GM21723 (cell line): ENCODE results near the gene APOL3.
"Not testable (repeated sequence)": the region's sequence is repeated elsewhere in the genome, so short reads cannot be mapped to it uniquely, and the experiment has no call there.

Experiments used
- ATAC-seq: cut with Tn5 transposase; IDR thresholded peaks from one replicate; pipeline ENCODE4 v1.9.1; 2021; ENCODE audit warnings: mild to moderate bottlenecking, moderate library complexity; ENCODE audit not compliant: unreplicated experiment

APOL3 gene

GRCh38 chr22:36104435-36104834 is 56.1 kb downstream of the APOL3 start:
- ATAC-seq = no peak

- ATAC-seq = no peak
Measured at GRCh38 chr22:36103891-36104290, 56.7 kb downstream of the APOL3 start.

- ATAC-seq = no peak
Measured at GRCh38 chr22:36102995-36103394, 57.6 kb downstream of the APOL3 start.

- ATAC-seq = no peak
Measured at GRCh38 chr22:36101756-36102155, 58.8 kb downstream of the APOL3 start.

GRCh38 chr22:36100908-36101307 is 59.6 kb downstream of the APOL3 start:
- not testable (repeated sequence) for ATAC-seq

- no peak for ATAC-seq
Measured at GRCh38 chr22:36100134-36100824, 60.3 kb downstream of the APOL3 start.

- ATAC-seq = not testable (repeated sequence)
Measured at GRCh38 chr22:36099561-36099960, 61.0 kb downstream of the APOL3 start.

- ATAC-seq = no peak
Measured at GRCh38 chr22:36097880-36098279, 62.7 kb downstream of the APOL3 start.

GRCh38 chr22:36090772-36091171 is 69.8 kb downstream of the APOL3 start:
- not testable (repeated sequence) for ATAC-seq
